ENCODE results near the gene KLB.

The KLB gene

DNA sequence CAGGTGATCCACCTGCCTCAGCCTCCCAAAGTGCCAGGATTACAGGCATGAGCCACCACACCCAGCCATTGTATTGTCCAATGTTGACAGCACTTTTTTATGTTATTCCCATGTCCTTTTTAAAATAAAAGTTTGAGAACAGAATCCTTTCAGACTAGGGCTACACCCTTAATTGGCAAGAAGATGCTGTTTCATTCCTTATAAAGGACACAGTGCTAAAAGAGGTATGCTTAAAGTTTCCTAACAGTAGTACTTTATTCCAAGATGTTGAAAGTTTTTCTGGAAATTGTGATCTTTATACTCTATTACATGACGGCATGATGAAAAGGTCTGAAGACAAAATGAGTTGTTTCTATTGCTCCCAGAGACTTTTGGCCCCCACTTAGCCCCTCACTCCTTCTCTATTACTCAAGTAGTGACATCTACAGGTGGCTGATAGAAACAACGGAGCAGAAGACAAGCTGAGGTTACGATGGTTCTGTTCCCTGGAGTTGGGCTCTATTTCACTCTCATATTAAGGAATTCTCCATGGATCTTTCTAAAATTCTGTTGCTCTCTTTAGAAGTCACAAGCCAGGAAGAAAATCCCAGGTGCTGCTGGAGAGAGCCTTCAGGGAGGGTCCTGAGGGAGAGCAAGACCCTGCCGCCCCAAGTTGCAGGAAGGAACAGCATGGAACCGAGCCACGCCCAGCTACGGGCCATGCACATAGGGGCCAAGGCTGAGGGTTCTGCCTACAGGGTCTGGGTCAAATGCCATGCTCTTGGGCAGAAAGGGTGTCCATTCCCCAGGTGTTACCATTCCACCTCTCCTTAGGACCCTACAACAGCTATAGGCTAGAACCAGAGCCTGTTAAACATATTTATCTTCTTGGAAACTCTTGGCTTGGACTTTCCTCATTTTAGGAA lies 29.2 kb downstream of the KLB start:
- POLR2A ChIA-PET: no interaction called here
- TF ChIP-seq, protein P1, sequence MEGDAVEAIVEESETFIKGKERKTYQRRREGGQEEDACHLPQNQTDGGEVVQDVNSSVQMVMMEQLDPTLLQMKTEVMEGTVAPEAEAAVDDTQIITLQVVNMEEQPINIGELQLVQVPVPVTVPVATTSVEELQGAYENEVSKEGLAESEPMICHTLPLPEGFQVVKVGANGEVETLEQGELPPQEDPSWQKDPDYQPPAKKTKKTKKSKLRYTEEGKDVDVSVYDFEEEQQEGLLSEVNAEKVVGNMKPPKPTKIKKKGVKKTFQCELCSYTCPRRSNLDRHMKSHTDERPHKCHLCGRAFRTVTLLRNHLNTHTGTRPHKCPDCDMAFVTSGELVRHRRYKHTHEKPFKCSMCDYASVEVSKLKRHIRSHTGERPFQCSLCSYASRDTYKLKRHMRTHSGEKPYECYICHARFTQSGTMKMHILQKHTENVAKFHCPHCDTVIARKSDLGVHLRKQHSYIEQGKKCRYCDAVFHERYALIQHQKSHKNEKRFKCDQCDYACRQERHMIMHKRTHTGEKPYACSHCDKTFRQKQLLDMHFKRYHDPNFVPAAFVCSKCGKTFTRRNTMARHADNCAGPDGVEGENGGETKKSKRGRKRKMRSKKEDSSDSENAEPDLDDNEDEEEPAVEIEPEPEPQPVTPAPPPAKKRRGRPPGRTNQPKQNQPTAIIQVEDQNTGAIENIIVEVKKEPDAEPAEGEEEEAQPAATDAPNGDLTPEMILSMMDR (IDR thresholded peaks at IDR 0.05; ENCODE audit: insufficient read depth, low read length, missing control alignments): peak; percentile 2
- DNase-seq (ENCODE audit: low read depth, low spot score): no peak
- no peak overlapping the region for H3K4me3 ChIP-seq (ENCODE audit: low read depth, low read length)
- CTCF ChIA-PET: interaction anchor here (0.6 to 1.9 kb wide), 6 partner anchors 11 to 677 kb away, joined by 3 to 7 read pairs (median 4); no protein-coding TSS in a partner anchor

DNA sequence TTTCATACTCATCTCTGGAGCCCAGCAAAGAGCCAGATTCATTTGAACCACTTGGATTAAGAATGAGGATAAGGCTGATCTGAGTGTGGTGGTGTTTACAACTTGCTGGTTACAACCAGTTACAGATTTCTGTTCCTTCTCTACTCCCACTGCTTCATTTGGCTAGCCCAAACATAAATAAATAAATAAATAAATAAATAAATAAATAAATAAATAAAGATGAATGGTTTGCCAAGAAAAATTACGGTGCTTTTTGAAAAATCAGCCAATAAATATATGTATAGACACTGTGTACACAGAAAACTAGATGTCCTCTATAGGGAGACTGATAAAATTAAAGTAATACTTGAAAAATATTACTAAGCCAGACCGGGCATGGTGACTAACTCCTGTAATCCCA lies 34.9 kb downstream of the KLB start:
- no peak overlapping the region for H3K4me3 ChIP-seq (ENCODE audit: low read depth, low read length)
- POLR2A ChIA-PET: no interaction called here
- no peak for DNase-seq (ENCODE audit: low read depth, low spot score)
- TF ChIP-seq, protein P1 (IDR thresholded peaks at IDR 0.05; ENCODE audit: insufficient read depth, low read length, missing control alignments): no peak
- CTCF ChIA-PET: no interaction called here

DNA sequence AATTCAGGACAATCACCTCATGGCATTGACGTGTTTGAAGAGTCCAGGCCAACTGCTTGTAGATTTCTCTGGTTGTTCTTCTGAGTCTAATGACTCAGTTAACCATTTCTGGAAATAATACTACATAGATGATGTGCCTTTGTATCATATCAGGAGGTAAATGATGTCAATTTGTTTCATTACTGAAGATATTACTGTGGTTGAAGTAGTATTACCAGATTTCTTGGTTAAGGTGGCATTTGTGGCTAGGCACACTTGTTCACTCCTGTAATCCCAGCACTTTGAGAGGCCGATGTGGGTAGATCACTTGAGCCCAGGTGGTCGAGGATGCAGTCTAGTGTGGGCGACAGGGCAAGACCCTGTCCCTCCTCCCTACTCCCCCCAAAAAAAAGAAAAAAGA lies 36.3 kb downstream of the KLB start:
- no peak overlapping the region for H3K4me3 ChIP-seq (ENCODE audit: low read depth, low read length)
- DNase-seq (ENCODE audit: low read depth, low spot score): no peak
- CTCF ChIA-PET: no interaction called here
- POLR2A ChIA-PET: no interaction called here
- TF ChIP-seq, protein P1 (IDR thresholded peaks at IDR 0.05; ENCODE audit: insufficient read depth, low read length, missing control alignments): no peak

DNA sequence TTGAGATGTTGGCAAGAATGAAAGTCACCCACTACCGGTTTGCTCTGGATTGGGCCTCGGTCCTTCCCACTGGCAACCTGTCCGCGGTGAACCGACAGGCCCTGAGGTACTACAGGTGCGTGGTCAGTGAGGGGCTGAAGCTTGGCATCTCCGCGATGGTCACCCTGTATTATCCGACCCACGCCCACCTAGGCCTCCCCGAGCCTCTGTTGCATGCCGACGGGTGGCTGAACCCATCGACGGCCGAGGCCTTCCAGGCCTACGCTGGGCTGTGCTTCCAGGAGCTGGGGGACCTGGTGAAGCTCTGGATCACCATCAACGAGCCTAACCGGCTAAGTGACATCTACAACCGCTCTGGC lies 39.7 kb downstream of the KLB start:
- TF ChIP-seq, protein P1 (IDR thresholded peaks at IDR 0.05; ENCODE audit: insufficient read depth, low read length, missing control alignments): no peak
- H3K4me3 ChIP-seq (ENCODE audit: low read depth, low read length): no peak overlapping the region
- POLR2A ChIA-PET: interaction anchor here (1.5 kb wide), 1 partner anchor 12 kb away, joined by 4 read pairs; the partner anchor contains the start of genes LIAS and RPL9
- CTCF ChIA-PET: no interaction called here
- DNase-seq (ENCODE audit: low read depth, low spot score): no peak

DNA sequence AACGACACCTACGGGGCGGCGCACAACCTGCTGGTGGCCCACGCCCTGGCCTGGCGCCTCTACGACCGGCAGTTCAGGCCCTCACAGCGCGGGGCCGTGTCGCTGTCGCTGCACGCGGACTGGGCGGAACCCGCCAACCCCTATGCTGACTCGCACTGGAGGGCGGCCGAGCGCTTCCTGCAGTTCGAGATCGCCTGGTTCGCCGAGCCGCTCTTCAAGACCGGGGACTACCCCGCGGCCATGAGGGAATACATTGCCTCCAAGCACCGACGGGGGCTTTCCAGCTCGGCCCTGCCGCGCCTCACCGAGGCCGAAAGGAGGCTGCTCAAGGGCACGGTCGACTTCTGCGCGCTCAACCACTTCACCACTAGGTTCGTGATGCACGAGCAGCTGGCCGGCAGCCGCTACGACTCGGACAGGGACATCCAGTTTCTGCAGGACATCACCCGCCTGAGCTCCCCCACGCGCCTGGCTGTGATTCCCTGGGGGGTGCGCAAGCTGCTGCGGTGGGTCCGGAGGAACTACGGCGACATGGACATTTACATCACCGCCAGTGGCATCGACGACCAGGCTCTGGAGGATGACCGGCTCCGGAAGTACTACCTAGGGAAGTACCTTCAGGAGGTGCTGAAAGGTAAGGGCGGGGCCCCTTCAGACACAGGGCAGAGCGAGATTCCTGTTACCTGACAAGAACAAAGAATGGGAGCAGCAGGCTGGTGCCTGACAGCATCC lies 40.3 kb downstream of the KLB start:
- peak overlapping the region; percentile 25 for H3K4me3 ChIP-seq (ENCODE audit: low read depth, low read length)
- TF ChIP-seq, protein P1 (IDR thresholded peaks at IDR 0.05; ENCODE audit: insufficient read depth, low read length, missing control alignments): peak; percentile 24
- no peak for DNase-seq (ENCODE audit: low read depth, low spot score)
- ChIA-PET CTCF (interaction anchor here (2.3 kb wide), 1 partner anchor 11 kb away, joined by 7 read pairs; no protein-coding TSS in a partner anchor), POLR2A (interaction anchor here (0.7 to 1.5 kb wide), 2 partner anchors 12 to 82 kb away, joined by 3 to 4 read pairs; partner anchors contain the start of genes LIAS and RPL9)

DNA sequence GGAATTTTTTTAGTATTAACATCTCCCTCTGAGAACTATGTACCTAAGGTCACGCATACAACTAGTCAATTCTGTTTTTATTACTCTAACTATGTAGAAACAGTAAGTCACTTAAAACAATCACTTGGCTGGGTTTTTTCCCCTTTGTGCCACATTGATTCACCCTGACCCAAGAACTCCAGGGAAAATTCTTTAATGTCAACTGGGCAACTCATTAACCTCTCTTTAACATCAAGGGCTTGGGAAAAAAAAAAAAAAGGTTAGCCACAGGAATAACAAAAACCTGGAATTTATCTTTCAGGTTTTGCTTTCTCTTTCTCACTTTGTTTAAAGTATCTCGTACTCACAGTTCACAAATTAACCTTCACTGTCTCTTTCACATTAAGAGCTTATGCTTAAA lies 43.9 kb downstream of the KLB start:
- no peak overlapping the region for H3K4me3 ChIP-seq (ENCODE audit: low read depth, low read length)
- CTCF ChIA-PET: interaction anchor here (0.6 to 1.4 kb wide), 2 partner anchors 15 to 691 kb away, joined by 3 read pairs; no protein-coding TSS in a partner anchor

More for the DNA sequence above, 43.9 kb downstream of the KLB start:
- TF ChIP-seq, protein P1 (IDR thresholded peaks at IDR 0.05; ENCODE audit: insufficient read depth, low read length, missing control alignments): no peak
- POLR2A ChIA-PET: interaction anchor here (0.7 kb wide), 1 partner anchor 10 kb away, joined by 3 read pairs; no protein-coding TSS in a partner anchor
- no peak for DNase-seq (ENCODE audit: low read depth, low spot score)
